ENCODE data around the gene HLA-E. TPM values are rescaled to one million over a fixed set of nuclear protein-coding genes. Genes with fewer than 3 reads are reported as not detected.
A peak's percentile ranks its signal among the peaks of the same experiment; 100 is the strongest.

The HLA-E gene
- total RNA-seq, 3 donors from 2014 or later, result 420 to 803 (median 575) TPM

DNA sequence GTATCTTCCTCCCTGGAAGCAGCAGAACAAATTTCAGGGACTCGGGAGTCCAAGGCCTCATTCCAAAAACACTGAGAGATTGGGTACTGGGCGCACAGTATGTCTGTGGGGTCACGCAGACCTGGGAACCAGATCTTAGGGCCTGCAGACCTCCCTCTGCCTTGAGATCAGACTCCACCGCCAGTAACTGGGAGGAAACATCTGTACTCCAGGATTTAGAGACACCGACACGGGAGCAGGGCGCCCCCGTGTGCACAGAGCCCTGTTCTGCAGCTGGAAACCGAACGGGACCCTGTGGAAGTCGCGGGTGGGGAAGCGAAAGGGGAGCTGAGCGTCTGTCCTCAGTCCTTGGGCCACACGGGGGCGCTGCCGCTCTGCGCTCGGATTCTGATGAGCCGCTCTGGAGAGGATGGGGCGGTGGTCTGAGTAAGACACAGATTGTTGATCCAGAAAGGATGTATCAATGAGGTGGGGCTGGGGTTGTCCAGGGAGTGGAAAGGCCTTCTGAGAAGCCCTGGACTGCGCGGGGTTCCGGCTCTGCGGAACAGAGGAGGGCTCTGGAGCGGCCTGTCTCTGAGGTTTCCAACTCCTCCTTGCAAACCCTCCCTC lies 35.7 kb upstream of the HLA-E start:
- Histone ChIP-seq H3K9me3 (peaks cover 0 to under 1% of the 10 kb centered on the region in 2 donors), H3K4me1 (no peaks in the 10 kb centered on the region), H3K36me3 (no peaks in the 10 kb centered on the region), H3K4me3 (peak overlapping the region in 1 of 3 donors; percentile 46), H3K27me3 (peaks cover 0 to 68% of the 10 kb centered on the region in 2 donors), H3K27ac (no peak overlapping the region)
- DNase-seq (ENCODE audit: low spot score in 2 of 2), result peak; percentile 58 to 76
- intact Hi-C loops (cut with DNase I; ENCODE audit: low total_unique reads), result no loop called here
- TF ChIP-seq POLR2A (IDR thresholded peaks at IDR 0.05) (no peak), POLR2AphosphoS5 (IDR thresholded peaks at IDR 0.05) (no peak)
- TF ChIP-seq, protein P1, sequence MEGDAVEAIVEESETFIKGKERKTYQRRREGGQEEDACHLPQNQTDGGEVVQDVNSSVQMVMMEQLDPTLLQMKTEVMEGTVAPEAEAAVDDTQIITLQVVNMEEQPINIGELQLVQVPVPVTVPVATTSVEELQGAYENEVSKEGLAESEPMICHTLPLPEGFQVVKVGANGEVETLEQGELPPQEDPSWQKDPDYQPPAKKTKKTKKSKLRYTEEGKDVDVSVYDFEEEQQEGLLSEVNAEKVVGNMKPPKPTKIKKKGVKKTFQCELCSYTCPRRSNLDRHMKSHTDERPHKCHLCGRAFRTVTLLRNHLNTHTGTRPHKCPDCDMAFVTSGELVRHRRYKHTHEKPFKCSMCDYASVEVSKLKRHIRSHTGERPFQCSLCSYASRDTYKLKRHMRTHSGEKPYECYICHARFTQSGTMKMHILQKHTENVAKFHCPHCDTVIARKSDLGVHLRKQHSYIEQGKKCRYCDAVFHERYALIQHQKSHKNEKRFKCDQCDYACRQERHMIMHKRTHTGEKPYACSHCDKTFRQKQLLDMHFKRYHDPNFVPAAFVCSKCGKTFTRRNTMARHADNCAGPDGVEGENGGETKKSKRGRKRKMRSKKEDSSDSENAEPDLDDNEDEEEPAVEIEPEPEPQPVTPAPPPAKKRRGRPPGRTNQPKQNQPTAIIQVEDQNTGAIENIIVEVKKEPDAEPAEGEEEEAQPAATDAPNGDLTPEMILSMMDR (IDR thresholded peaks at IDR 0.05), result peak; percentile 45 to 71 (median 62)

DNA sequence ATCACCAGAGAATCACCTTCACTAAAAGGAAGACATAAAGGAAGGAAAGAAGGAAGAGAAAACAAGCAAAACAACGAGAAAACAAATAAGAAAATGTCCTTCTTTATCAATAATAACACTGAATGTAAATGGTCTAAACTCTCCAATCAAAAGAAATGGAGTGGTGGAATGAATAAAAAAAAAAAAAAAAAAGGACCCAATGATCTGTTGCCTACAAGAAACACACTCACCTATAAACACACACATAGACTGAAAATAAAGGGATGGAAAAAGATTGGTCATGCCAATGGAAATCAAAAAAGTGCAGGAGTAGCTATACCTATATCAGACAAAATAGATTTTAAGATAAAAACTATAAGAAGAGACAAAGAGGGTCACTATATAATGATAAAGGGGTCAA lies 30.2 kb upstream of the HLA-E start:
- Histone ChIP-seq H3K4me3 (no peak overlapping the region), H3K27ac (no peak overlapping the region), H3K9me3 (peaks cover 0 to 15% of the 10 kb centered on the region in 2 donors), H3K27me3 (peaks cover 0 to 92% of the 10 kb centered on the region in 2 donors), H3K36me3 (no peaks in the 10 kb centered on the region), H3K4me1 (no peaks in the 10 kb centered on the region)
- TF ChIP-seq POLR2AphosphoS5 (IDR thresholded peaks at IDR 0.05), result no peak
- TF ChIP-seq, protein P1 (IDR thresholded peaks at IDR 0.05), result no peak
- DNase-seq (ENCODE audit: low spot score in 2 of 2), result no peak
- intact Hi-C loops (cut with DNase I; ENCODE audit: low total_unique reads), result no loop called here

DNA sequence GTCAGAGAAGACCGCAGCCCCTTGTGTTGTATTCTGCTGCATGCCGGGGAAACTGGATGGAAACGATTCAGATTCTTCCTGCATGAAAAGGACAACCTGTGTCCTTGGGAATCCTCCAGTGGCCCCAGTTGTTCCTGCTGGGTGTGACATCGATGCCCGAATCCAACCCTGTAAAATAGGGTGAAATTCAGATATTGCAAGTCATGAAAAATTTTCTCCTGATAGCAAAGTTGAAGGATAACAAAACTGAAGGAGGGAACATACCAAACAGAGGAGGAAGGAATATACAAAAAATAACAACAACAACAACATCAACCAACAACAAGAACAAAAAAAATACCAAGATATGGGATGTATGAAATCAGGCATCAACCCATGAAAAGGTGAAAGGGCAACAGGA lies 28.3 kb upstream of the HLA-E start:
- peaks cover 0 to 15% of the 10 kb centered on the region in 2 donors for H3K9me3 ChIP-seq
- H3K36me3 ChIP-seq, result no peaks in the 10 kb centered on the region
- no peak for TF ChIP-seq POLR2AphosphoS5 (IDR thresholded peaks at IDR 0.05)
- TF ChIP-seq POLR2A (IDR thresholded peaks at IDR 0.05), result no peak
- TF ChIP-seq, protein P1 (IDR thresholded peaks at IDR 0.05), result no peak
- no peak overlapping the region for H3K4me3 ChIP-seq
- no peak overlapping the region for H3K27ac ChIP-seq
- no peaks in the 10 kb centered on the region for H3K4me1 ChIP-seq
- intact Hi-C loops (cut with DNase I; ENCODE audit: low total_unique reads), result no loop called here
- no peak for DNase-seq (ENCODE audit: low spot score in 2 of 2)
- H3K27me3 ChIP-seq, result peaks cover 4 to 95% of the 10 kb centered on the region in 2 donors

DNA sequence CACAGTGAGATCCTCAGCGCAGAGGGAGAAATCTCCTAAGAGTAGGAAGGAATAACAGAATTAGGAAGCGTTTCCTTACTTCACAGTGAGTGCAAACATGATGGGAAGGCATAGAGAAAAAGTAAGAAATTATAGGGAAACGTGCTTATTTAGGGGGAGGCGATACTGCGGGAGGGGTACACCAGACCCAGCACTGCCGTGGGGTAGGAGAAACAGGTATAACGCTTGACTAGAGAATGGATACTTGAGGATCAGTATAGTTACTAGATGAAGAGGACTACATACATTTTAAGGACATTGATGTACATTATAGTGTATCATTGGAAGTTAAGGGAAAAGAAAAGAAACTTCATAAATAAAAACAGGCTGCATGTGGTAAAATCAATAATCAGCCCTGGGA lies 26.8 kb upstream of the HLA-E start:
- no peak for DNase-seq (ENCODE audit: low spot score in 2 of 2)
- Histone ChIP-seq H3K36me3 (no peaks in the 10 kb centered on the region), H3K9me3 (peaks cover 0 to 15% of the 10 kb centered on the region in 2 donors), H3K27ac (no peak overlapping the region), H3K4me1 (no peaks in the 10 kb centered on the region), H3K27me3 (peaks cover 4 to 97% of the 10 kb centered on the region in 2 donors), H3K4me3 (no peak overlapping the region)
- intact Hi-C loops (cut with DNase I; ENCODE audit: low total_unique reads), result no loop called here
- TF ChIP-seq POLR2A (IDR thresholded peaks at IDR 0.05), result no peak
- TF ChIP-seq, protein P1 (IDR thresholded peaks at IDR 0.05), result no peak
- no peak for TF ChIP-seq POLR2AphosphoS5 (IDR thresholded peaks at IDR 0.05)

DNA sequence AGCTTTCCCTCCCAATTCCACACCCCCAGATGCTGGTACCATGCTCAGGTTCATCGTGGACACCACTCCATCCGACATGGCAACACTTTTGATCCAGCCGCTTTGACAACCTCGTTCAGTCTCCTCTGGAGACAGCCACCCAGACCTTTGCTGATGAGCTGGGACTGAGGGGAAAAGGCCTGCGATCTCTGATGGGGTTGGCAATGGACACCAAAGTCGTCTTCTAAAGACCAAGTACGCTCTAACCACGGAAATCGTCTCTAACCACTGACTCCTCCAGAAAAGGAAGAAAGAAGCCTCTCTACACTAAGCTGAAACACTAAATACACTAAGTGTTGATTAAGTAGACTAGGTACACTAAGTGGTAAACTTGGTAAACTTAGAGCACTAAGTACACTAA lies 26.1 kb upstream of the HLA-E start:
- peaks cover 0 to 15% of the 10 kb centered on the region in 2 donors for H3K9me3 ChIP-seq
- H3K4me1 ChIP-seq, result no peaks in the 10 kb centered on the region
- TF ChIP-seq POLR2AphosphoS5 (IDR thresholded peaks at IDR 0.05) (no peak), POLR2A (IDR thresholded peaks at IDR 0.05) (no peak)
- TF ChIP-seq, protein P1 (IDR thresholded peaks at IDR 0.05), result no peak
- intact Hi-C loops (cut with DNase I; ENCODE audit: low total_unique reads), result no loop called here
- no peak overlapping the region for H3K4me3 ChIP-seq
- H3K36me3 ChIP-seq, result no peaks in the 10 kb centered on the region
- no peak for DNase-seq (ENCODE audit: low spot score in 2 of 2)
- H3K27ac ChIP-seq, result no peak overlapping the region
- H3K27me3 ChIP-seq, result peaks cover 4 to 97% of the 10 kb centered on the region in 2 donors

All from breast epithelium (tissue), 4 donors.